Measurements from ENCODE around the gene SIPA1L3. TPM values are rescaled to one million over a fixed set of nuclear protein-coding genes. Genes with fewer than 3 reads are reported as not detected.

The SIPA1L3 gene
- total RNA-seq, 1 experiment from 2014 or later: 66.3 TPM

DNA sequence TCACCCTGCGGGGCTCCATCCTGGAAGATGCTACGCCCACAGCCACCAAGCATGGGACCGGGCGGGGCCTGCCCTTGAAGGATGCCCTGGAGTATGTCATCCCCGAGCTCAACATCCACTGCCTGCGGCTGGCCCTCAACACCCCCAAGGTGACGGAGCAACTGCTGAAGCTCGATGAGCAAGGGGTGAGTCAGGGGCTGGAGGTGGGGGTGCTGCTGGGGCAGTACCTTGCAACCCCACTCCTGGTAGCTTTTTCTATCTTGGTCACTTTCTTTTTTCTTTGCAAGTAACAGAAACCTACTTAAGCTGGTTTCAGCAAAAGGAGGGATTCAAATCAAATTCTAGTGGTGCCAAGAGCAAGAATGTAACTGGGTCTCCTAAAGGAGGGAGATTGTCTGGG, 193.0 kb downstream of the SIPA1L3 start:
- no peak for TF ChIP-seq SIN3A (IDR thresholded peaks at IDR 0.05; ENCODE audit: borderline replicate concordance, insufficient read depth, low read depth, low read length)
- no peak for TF ChIP-seq POLR2AphosphoS5 (IDR thresholded peaks at IDR 0.05; ENCODE audit: low read depth, low read length)
- TF ChIP-seq TCF7L2 (IDR thresholded peaks at IDR 0.05; ENCODE audit: low read depth, low read length): no peak
- TF ChIP-seq REST (IDR thresholded peaks at IDR 0.05; ENCODE audit: insufficient read depth in 1 of 2, low read depth in 2 of 2, low read length in 1 of 2): no peak
- TF ChIP-seq CTCF (IDR thresholded peaks at IDR 0.05): no peak
- no peak overlapping the region for H3K27ac ChIP-seq (ENCODE audit: low read length)
- H3K4me3 ChIP-seq (ENCODE audit: low read depth in 2 of 2, low read length in 2 of 2): no peak overlapping the region
- no peaks in the 10 kb centered on the region for H3K27me3 ChIP-seq (ENCODE audit: control insufficient read depth, insufficient read depth, low read length)
- no peaks in the 10 kb centered on the region for H3K36me3 ChIP-seq (ENCODE audit: control insufficient read depth, insufficient read depth, low read length)
- no peaks in the 10 kb centered on the region for H3K9me3 ChIP-seq (ENCODE audit: control insufficient read depth, insufficient read depth, low read depth, low read length)
- DNase-seq (ENCODE audit: low read depth, low spot score): no peak
- CTCF ChIA-PET: no interaction called here
- no peaks in the 10 kb centered on the region for H3K4me1 ChIP-seq (ENCODE audit: control insufficient read depth, insufficient read depth, low read length)
- intact Hi-C loops (cut with micrococcal nuclease; ENCODE audit: unreplicated experiment) (loop anchor here (10.0 kb wide), 1 partner anchor 195 kb away; the partner anchor contains the start of genes SIPA1L3 and WDR87), in situ Hi-C loops (cut with HindIII; ENCODE audit: low pct_unique_long_range_greater_than_20kb, low sequenced_read_pairs) (no loop called here)
- no TSS peak for BruUV-seq (replicated peaks)
- ATAC-seq: no peak
- POLR2A ChIA-PET: no interaction called here

DNA sequence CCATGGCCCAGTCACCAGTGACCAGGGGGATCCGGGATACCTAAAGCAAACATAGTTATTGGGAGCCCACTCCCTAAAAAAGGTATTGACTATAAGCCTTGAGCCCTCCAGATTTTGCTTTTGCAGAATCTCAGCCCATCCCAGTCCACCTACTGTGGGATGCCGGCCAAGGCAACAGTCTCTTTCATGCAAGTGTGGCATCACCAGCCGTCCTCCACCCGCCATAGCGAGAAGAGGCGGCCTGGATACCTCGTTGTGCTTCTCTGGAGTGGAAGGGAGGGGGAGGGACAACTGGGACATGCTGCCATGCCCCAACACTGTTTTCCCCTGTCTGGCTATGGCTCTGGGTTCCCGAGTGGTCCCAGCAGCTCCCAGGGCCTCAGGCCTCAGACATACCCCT, 193.6 kb downstream of the SIPA1L3 start:
- in situ Hi-C loops (cut with HindIII; ENCODE audit: low pct_unique_long_range_greater_than_20kb, low sequenced_read_pairs) (no loop called here), intact Hi-C loops (cut with micrococcal nuclease; ENCODE audit: unreplicated experiment) (no loop called here)
- Histone ChIP-seq H3K27ac (ENCODE audit: low read length) (no peak overlapping the region), H3K4me3 (ENCODE audit: low read depth in 2 of 2, low read length in 2 of 2) (no peak overlapping the region), H3K4me1 (ENCODE audit: control insufficient read depth, insufficient read depth, low read length) (no peaks in the 10 kb centered on the region), H3K27me3 (ENCODE audit: control insufficient read depth, insufficient read depth, low read length) (no peaks in the 10 kb centered on the region), H3K9me3 (ENCODE audit: control insufficient read depth, insufficient read depth, low read depth, low read length) (no peaks in the 10 kb centered on the region), H3K36me3 (ENCODE audit: control insufficient read depth, insufficient read depth, low read length) (no peaks in the 10 kb centered on the region)
- TF ChIP-seq TCF7L2 (IDR thresholded peaks at IDR 0.05; ENCODE audit: low read depth, low read length) (no peak), POLR2AphosphoS5 (IDR thresholded peaks at IDR 0.05; ENCODE audit: low read depth, low read length) (no peak), REST (IDR thresholded peaks at IDR 0.05; ENCODE audit: insufficient read depth in 1 of 2, low read depth in 2 of 2, low read length in 1 of 2) (no peak), CTCF (IDR thresholded peaks at IDR 0.05) (no peak), SIN3A (IDR thresholded peaks at IDR 0.05; ENCODE audit: borderline replicate concordance, insufficient read depth, low read depth, low read length) (no peak)
- CTCF ChIA-PET: no interaction called here
- ATAC-seq: no peak
- BruUV-seq (replicated peaks): no TSS peak
- no peak for DNase-seq (ENCODE audit: low read depth, low spot score)
- POLR2A ChIA-PET: no interaction called here

All from Panc1 (cell line).